IPS-11a (cell line): ENCODE measurements around the gene LETM1.

Experiments
- H3K4me3 ChIP-seq: one replicate; pipeline ENCODE4 v1.5.1; 2013; ENCODE audit warnings: low read depth, low read length, control low read depth

The LETM1 gene

DNA sequence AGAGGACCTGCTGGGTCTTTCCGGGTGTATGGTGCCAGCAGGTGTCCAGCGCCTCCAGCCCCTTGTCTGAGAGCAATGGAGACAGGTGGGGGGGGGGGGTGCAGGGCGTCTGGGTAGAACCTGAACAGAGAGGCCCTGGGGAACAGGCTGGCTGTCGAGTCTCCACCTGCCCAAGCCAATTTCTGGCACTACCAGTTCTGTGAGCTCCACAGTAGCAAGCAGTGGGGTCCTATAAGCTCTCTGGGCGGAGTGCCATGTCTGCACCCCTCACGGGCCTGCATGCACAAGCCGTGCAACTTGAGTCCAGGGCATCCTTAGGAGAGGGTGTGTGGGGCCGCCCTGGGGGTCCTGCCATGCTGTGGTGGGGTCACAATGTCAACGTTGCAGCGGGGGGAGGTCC lies 72.9 kb downstream of the LETM1 start:
- H3K4me3 ChIP-seq: no peak overlapping the region

DNA sequence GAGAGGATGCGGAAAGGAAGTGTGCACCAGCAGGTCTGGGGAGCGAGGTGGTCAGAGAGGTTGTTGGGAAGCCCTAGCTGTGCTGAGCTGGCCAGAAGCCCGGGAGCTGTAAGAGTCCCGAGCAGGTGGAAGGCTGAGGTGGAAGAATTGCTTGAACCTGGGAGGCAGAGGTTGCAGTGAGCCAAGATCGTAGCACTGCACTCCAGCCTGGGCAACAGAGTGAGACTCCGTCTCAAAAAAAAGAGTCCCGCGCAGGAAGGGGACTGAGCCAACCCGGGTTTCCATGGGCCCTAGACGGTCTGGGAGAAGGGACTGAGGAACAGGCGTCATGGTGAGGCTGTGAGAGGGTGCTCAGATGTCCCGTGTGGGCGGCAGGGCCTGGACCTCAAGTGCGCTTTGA lies 75.5 kb downstream of the LETM1 start:
- no peak overlapping the region for H3K4me3 ChIP-seq

DNA sequence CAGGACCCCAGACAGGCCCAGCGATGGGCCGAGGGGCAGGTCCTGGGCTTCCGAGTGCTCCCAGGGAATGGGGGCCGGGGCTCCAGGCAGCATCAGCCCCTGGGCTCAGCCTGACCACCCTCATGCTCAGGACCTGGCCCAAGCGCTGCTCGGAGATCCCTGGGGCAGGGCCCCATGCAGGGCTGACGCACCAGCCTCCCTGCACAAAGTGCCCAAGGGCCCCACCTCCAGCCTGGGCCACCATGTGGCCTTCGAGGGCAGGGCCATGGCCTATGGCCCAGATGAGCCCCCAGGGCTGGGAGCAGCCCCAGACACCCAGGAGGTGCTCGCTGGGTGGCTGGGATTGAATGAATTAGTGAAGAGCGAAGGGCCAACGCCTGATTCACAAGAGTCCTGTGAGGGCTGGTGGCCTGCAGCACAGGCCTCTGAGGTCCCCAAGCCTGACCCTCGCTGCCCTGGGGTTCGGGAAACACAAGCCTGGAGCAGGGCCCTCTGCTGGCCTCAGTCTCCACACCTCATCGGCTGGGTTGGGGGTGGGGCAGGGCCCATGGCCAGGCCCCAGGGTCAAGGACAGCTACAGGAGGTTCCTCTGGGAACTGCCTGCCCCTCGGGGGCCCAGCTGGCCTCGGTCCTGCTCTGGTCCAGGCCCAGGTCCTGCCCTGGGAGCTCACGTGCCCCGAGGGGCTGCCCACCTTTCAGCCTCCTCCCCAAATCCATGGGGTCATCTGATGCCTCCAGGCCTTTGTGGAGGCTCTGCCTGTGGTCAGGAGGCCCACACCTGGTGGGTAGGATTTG lies 76.2 kb downstream of the LETM1 start:
- no peak overlapping the region for H3K4me3 ChIP-seq

DNA sequence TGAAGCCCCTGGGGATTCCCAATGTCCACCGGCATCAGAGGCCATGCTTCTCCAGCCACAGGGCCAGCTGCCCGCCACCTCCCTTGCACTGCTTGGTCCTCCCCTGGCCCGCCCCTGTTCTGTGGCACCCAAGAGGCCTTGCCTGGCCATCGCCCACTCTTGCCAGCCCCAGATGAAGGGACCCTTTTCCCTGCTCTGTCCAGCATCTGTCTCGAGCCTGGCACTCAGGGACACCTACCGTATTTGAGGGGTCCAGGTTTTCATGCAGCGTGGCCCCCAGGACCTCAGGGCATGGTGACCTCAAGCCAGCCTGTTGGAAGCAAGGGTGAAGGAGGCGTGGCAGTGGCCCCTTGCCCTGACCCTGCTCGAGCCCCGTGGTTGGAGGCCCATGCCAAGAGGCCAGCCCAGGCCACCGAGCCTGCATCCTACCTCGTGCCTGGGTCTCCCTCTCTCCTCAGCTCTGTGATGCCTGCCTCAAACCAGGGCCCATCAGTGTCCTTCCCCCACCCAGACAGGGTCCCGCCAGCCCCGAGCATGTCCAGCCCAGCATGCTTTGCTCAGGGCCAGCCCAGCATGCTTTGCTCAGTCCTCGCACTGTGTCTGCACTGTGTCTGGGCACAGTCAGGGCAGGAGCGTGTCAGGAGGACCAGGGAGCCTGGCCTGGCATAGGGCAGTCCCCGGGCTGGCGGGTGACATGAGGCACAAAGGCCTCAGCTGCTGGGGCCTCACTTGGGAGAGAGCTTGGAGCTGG lies 77.1 kb downstream of the LETM1 start:
- H3K4me3 ChIP-seq: no peak overlapping the region

DNA sequence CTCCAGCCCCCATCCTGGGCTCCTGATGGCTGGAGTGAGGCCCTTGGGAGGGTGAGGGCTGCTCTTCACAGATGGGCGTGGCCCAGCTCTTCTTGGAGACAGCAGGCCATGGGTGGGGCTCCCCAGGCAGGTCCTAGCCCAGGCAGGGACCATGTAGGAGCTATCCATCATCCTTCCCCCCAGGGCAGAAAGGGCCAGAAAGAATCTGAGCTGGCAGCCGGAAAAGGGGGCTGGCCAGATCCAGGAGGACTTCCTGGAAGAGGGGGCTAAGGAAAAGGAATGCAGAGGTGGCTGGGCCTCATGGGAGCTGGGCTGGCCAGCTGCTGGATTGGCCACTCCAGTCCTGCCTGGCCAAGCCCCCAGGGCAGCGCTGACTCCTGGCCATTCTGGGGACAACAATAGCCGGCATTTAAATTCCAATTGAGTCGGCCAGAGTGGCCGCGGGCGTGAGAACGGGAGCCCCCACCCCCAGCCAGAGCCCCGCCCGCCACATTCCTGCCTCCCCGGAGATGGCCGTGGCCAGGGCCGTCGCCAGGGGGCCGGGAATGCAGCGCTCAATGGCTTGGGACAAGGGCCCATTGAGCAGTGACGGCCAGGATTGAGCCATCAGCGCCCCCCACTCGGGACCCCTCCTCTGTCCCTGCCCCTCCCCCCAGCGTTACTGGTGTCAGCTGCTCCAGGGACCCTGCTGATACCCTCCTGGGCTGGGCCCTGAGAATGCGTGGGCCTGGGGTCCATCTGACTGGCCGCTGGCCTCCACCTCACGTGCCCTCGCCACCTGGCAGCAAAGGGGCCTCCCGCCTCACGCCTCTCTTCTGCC lies 77.9 kb downstream of the LETM1 start:
- H3K4me3 ChIP-seq: no peak overlapping the region

DNA sequence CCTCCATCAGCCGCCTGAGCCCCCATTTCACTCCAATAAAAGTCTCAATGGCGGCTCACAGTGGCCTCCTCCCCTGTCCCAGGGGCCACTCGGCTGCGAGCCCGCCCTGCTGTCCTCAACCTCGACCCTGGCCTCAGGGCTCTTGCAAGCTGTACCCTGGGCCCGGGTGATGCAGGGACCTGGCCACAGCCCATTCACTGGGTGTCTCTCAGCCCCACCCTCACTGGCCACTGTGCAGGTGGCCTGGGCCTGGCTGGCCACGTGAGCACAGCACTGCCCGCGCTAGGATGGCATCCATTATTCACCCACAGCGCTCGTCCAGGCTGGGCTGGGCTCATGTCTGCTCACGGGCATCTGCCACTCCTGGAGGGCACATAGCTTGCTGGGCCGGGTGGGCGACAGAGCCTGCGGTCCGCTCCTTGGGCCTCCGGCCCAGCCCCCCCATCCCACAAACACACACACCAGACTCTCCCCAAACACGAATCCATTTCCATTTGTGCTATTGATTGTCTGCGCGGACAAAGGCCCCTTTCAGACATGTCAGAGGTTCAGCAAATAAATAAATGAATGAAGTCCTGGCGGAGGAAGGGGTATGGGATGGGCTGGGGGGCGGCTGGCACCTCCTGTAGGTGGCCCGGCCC lies 79.3 kb downstream of the LETM1 start:
- H3K4me3 ChIP-seq: no peak overlapping the region

DNA sequence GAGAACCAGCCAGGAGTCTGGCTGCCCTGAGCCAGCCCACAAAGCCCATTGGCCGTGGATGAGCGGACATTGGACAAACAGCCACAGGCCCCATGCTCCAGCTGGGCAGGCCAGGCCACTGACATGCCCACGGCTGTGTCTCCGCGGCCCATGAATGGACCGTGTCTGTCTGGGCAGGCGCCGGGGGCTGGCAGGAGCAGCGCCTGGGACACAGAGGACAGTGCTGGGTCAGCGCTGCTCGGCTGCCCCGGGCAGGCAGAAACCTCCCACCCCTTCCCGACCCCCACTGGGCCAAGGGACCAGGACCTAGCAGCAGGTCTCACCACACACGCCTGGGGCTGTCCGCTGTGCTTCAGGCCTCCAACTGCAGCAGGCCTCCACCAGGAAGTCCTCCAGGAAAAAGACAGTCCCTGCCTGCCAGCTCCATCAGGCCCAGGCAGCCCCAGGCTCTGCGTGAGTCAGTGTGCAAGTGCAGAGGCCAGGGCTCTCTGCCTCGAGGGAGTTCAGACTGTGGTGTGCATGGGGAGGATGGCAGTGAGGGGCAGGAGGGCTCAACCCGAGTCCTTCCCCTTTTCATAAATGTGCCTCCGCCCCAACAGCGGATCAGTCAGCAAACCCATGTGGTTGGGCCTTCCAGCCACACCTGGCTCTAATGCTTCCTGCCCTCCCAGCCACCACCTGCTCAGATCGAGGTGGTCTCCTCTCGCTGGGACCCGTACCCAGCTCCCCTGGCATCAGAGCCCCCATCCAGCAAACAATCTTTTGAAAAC lies 80.0 kb downstream of the LETM1 start:
- H3K4me3 ChIP-seq: no peak overlapping the region

DNA sequence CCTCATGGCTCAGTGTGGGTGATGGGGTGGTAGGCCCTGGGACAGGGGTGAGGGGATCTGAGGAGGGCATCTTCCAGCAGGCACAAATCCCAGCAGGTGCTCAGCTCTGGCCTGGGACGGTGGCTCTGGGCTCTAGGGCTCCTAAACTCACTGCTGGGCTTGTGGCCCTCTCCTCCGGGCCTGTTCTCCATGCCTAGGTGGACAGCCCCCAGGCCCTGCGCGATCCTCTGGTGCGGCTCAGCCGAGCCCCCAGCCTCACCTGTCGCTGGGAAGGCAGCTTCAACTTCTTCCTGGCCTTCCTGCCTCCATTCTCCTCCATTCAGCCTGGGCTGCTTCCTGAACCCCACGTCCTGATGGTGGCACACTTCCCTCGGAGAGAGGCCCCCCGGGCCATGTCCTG lies 82.2 kb downstream of the LETM1 start:
- no peak overlapping the region for H3K4me3 ChIP-seq

DNA sequence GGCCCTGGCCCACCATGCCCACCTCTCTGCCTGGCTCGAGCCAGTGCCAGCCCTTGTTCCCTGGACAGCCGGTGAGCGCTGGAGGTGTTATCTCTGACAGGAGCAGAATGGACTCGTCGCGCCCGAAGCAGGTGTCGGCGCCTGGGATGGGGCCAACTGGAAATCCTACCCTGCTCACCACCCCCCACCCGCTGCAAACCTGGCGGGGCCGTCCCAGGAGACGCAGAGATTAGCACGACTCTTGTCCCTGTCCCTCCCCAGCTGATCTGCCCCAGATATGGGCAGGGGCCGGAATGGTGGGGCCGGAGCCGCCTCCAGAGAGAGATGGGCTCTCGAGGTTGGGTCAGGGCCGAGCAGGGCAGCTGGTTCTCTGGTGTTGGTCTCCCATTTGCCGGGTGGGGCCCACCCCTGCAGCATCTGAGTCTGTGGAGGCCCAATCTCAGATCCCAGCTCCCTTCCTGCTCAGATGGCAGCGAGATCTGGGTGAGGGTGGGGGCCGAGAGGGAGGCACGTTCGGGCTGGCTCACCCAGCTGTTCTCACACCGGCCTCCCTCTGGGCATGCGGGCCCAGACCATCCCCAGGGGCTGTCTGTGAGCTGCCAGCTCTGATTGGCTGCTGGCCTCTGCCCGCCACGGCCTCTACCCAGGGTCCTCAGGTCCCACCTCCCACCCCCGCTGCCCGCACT lies 83.0 kb downstream of the LETM1 start:
- no peak overlapping the region for H3K4me3 ChIP-seq

DNA sequence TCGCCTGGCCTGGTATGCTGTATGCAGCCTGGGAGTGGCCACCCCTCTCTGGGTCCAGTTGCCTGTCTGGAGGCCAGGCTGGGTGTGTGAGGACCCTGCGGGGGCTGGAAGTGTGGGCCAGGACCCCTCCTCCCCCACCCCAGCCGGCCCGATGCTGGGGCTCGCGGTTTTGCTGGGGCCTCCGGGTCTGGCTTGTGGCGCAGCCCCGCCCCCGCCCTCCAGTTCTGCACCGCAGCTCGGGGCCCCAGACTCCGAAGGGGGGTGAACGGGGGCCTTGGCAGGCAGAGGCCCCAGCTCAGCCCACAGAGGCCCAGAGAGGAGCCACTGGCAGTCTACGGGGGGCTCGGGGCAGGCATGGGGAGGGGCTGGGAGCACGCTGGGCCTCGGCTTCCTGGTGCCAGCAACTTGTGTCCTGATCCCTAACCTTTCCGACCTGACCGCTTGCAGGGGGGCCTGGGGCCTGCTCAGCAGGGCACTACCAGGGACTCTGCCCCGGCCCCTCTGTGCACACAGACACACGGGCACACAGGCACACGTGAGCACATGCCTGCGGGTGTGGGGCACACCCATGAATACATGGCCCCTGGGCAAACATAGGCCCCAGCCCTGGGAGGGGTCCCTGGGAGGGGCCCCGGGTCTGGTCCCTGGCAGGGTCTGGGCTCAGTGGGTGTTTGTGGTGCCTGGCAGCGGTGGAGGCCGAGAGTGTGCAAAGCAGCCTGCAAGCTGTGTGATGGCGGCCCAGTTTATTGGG lies 84.2 kb downstream of the LETM1 start:
- no peak overlapping the region for H3K4me3 ChIP-seq

DNA sequence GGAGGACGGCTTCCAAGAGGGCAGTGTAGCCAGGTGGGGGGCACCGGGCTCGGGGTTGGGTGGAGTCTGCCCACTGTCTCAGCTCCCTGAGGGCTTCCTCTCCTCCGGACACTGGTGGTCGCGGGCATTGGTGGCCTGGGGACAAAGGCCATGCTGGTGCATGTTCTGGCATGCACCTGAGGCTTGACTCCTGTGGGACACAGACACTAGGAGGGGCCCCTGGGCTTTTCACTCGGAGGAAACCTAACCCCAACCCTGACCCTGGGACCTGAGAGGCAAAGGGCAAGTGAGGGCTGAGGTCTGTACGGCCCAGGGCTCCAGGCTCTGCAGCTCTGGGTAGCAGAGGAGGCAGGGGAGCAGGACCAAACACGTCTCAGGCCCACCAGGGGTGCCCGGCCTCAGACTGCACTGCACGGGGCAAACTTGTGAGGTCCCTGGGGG lies 85.1 kb downstream of the LETM1 start:
- no peak overlapping the region for H3K4me3 ChIP-seq

DNA sequence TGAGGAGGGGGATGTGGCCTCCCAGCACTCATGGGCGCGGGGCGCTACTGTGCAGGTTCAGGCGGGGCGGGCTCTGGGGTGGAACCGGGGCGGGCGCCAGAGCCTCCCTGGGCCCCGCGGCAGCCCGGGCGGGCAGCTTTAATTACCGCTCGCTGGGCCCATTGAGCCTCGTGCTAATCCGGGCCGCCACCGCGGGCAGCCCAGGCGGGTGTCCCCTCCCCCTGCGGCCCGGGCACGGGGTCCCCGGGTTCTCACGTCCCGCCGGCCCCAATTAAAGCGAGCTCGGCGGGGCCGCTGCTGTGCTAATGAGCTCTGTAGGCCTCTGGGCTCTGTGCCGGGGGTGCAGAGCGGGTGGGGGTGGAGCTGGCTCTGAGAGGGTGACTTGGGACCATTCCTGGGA lies 85.7 kb downstream of the LETM1 start:
- H3K4me3 ChIP-seq: no peak overlapping the region

DNA sequence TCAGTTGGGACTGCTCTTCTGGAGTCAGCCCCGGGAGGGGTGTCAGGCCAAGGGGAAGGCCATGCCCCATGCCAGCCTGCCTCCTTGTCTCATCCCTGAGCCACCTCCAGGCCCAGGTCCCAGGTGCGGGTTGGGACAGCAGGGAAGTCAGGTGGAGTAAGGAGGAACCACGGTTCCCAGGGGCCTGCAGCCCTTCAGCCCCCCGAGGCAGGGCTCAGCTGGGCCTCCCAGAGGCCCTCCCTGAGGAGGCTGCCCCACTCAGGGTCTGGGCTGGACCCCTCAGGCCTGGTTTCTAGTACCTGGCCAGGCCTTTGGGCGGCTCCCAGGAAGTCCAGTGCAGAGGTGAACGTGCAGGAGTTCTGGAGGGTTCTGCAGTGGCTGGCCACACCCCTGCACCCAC lies 86.3 kb downstream of the LETM1 start:
- no peak overlapping the region for H3K4me3 ChIP-seq

DNA sequence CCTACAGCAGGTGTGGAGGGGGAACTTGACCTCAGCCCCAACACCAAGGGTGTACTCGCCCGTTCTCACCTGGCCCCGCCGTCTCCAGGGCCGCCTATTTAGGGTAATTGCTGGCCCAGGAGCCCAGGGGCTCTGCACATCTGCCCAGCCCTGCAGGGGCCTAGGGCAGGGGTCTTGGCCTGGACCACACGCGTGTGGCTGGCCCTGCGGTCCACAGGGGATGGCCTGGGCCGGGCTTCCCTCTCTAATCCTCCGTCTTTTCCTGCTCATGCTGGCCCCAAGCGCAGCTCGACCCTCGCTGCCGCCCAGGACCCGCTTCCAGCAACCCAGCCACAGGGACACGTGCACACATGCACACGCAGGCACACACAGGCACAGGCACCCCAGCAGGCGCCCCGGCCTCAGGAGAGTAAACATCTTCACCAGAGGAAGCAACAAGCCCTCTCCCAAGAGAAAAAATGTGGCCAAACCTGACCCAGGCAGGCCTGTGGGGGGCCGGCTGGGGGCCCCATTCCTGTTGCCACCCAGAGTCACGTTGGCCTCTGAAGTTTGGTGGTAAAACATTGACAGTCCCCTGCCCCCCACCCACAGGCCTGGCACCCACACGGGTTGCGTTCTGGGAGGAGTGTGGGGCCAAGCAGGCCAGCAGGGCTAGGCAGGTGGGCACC lies 87.5 kb downstream of the LETM1 start:
- H3K4me3 ChIP-seq: no peak overlapping the region

DNA sequence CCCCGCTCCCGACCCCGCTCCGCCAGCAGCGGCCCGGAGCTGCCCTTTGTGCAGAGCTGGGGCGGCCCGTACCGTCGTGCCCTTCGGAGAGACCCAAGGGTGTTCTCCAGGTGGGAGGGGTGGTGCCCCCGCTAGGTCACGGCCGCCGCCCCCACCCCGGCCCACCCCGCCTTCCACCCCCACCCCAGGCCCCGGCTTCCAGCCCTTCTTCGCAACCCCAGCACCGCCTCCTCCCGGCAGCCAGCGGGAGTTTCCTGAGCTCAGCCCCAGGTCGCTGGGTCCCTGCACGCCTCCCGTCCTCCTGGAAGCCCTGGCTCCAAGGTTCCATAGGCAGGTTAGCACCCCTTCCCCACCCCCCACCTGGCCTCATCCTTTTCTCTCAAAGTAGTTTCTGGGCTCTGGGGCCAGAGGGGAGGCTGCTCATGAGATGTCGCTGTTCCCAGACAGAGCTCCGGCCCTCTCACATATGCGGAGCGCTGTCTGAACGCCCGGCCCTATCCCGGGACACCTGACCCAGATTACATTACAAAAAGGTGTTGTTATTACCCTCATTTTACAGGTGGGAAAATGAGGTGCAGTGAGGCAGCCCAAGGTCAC lies 88.1 kb downstream of the LETM1 start:
- H3K4me3 ChIP-seq: peak overlapping the region; percentile 4

DNA sequence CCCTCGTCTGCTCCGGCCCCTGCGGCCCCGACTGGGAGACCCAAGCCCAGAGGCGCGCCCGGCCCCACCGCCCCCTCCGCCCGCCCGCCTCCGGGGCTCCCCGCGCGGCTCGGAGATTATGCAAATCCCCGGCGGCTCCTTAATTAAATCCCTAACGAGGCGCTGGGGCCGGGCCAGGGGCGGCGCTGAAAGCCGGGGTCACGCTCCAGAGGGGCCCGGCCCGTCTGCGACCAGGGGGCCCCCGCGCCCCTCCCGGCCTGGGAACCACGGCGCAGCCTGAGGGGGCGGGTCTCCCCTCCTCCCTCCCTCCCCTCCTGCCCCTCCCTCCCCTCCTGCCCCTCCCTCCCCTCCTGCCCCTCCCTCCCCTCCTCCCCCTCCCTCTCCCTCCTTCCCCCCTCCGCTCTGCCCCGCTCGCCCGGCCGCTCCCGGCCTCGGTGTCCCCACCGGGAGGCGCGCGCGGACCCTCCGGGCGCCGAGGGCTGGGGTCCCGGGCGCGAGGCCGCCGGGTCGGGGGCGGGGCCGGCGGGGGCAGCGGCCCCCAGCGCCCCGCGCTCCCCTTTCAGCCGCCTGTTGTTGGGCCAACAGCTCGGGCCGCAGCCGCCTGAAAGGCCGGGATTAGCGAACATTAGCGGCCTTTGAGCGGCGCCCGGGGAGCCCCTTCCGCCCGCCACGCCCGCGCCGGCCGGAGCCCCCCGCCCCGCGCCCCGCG lies 88.7 kb downstream of the LETM1 start:
- H3K4me3 ChIP-seq: no peak overlapping the region
